GM23338 (cell line): ENCODE results near the gene FHAD1. TPM values are rescaled to one million over a fixed set of nuclear protein-coding genes. Genes with fewer than 3 reads are reported as not detected.
"Not testable (repeated sequence)": the region's sequence is repeated elsewhere in the genome, so short reads cannot be mapped to it uniquely, and the experiment has no call there.

Experiments
- ATAC-seq: fragments of 200-7000 bp; cut with Tn5 transposase; 3 replicates; pipeline ENCODE4 v1.9.1; 2020
- DNase-seq: peaks from one replicate; pipeline ENCODE4 v3.0.0-alpha.2; 2015; ENCODE audit warnings: low spot score
- H2AFZ ChIP-seq: fragments of 200-600 bp; sonication (generic); 2 replicates; pipeline ENCODE4 v1.8.0; 2016; ENCODE audit warnings: antibody characterized with exemption, mild to moderate bottlenecking, moderate library complexity
- H3F3A ChIP-seq: fragments of 200-600 bp; sonication (generic); replicated peaks from 2 replicates; pipeline ENCODE4 v1.8.0; 2017; ENCODE audit warnings: antibody characterized with exemption, mixed run types, low read depth
- H3K27ac ChIP-seq: fragments of 200-600 bp; sonication (generic); 2 replicates; pipeline ENCODE4 v1.6.1; 2016; ENCODE audit warnings: low read depth
- H3K27me3 ChIP-seq: fragments of 200-600 bp; sonication (generic); 2 replicates; pipeline ENCODE4 v1.8.0; 2016; ENCODE audit warnings: mild to moderate bottlenecking, mixed run types, moderate library complexity; ENCODE audit not compliant: insufficient read depth
- H3K36me3 ChIP-seq: fragments of 200-600 bp; sonication (generic); 2 replicates; pipeline ENCODE4 v1.8.0; 2016; ENCODE audit warnings: mild to moderate bottlenecking; ENCODE audit not compliant: insufficient read depth
- H3K4me1 ChIP-seq: fragments of 200-600 bp; sonication (generic); 2 replicates; pipeline ENCODE4 v1.8.0; 2016; ENCODE audit warnings: mild to moderate bottlenecking, moderate library complexity; ENCODE audit not compliant: insufficient read depth
- H3K4me2 ChIP-seq: fragments of 200-600 bp; sonication (generic); 2 replicates; pipeline ENCODE4 v1.7.1; 2017; ENCODE audit warnings: mixed run types
- H3K4me3 ChIP-seq: fragments of 200-600 bp; sonication (generic); 2 replicates; pipeline ENCODE4 v1.6.1; 2016; ENCODE audit warnings: mixed run types
- H3K79me2 ChIP-seq: fragments of 200-600 bp; sonication (generic); replicated peaks from 2 replicates; pipeline ENCODE4 v1.8.0; 2017; ENCODE audit warnings: mild to moderate bottlenecking; ENCODE audit not compliant: insufficient read depth
- H3K9me2 ChIP-seq: fragments of 200-600 bp; sonication (generic); 2 replicates; pipeline ENCODE4 v1.8.0; 2017; ENCODE audit not compliant: insufficient read depth
- H4K20me1 ChIP-seq: fragments of 200-600 bp; sonication (generic); replicated peaks from 2 replicates; pipeline ENCODE4 v1.8.0; 2017; ENCODE audit warnings: mild to moderate bottlenecking; ENCODE audit not compliant: insufficient read depth
- H3K27ac Mint-ChIP-seq: 2 replicates; pipeline ENCODE4 v1.8.0; 2020; ENCODE audit warnings: inconsistent platforms, mild to moderate bottlenecking, moderate library complexity, mixed read lengths
- H3K27me3 Mint-ChIP-seq: 3 replicates; pipeline ENCODE4 v1.8.0; 2022; ENCODE audit warnings: low read depth, mild to moderate bottlenecking, moderate library complexity, mixed read lengths, inconsistent platforms; ENCODE audit not compliant: insufficient read depth, poor library complexity
- H3K36me3 Mint-ChIP-seq: 3 replicates; pipeline ENCODE4 v1.8.0; 2021; ENCODE audit warnings: low read depth, mild to moderate bottlenecking, inconsistent platforms, moderate library complexity, mixed read lengths
- H3K4me1 Mint-ChIP-seq: 3 replicates; pipeline ENCODE4 v1.8.0; 2020; ENCODE audit warnings: mild to moderate bottlenecking, inconsistent platforms, mixed read lengths
- H3K4me3 Mint-ChIP-seq: 3 replicates; pipeline ENCODE4 v1.8.0; 2021; ENCODE audit warnings: moderate library complexity, mild to moderate bottlenecking, inconsistent platforms, mixed read lengths
- H3K9me3 Mint-ChIP-seq: 3 replicates; pipeline ENCODE4 v1.8.0; 2020; ENCODE audit warnings: moderate library complexity, mild to moderate bottlenecking, inconsistent platforms, mixed read lengths
- EZH2phosphoT487 ChIP-seq: fragments of 200-600 bp; sonication (generic); IDR thresholded peaks from one replicate; pipeline ENCODE4 v1.8.1; 2018; ENCODE audit warnings: antibody characterized with exemption; ENCODE audit not compliant: unreplicated experiment
- JUNB ChIP-seq: IDR thresholded peaks from one replicate; pipeline ENCODE4 v1.6.1; 2016; ENCODE audit warnings: antibody characterized with exemption; ENCODE audit not compliant: unreplicated experiment
- ZNF114 ChIP-seq: fragments of 250-450 bp; sonication (Bioruptor Pico); IDR thresholded peaks from 2 replicates; pipeline ENCODE4 v1.5.0; 2020; ENCODE audit warnings: mild to moderate bottlenecking, moderate library complexity
- ZNF462 ChIP-seq: fragments of 250-450 bp; sonication (Bioruptor Pico); IDR thresholded peaks from 2 replicates; pipeline ENCODE4 v1.5.0; 2020; ENCODE audit warnings: mild to moderate bottlenecking, moderate library complexity
- polyA plus RNA-seq: library from polyadenylated mRNA; unstranded; fragments of >200 nt; fragmentation: Nextera tagmentation; extraction: Ambion mirVana; gene quantifications from 2 replicates; pipeline ENCODE4 v1.2.1, GENCODE V29; 2016
- total RNA-seq: library from RNA; depleted of rRNA; stranded (reverse); fragments of >200 nt; shearing (Covaris generic); gene quantifications from 2 replicates; pipeline ENCODE4 v1.2.3, GENCODE V29; 2014

FHAD1 gene
- total and polyA plus RNA-seq, 2 experiments from 2014 or later, result 1.8 to 3.3 TPM

- not testable (repeated sequence) for H3K4me3 Mint-ChIP-seq, H3K27ac Mint-ChIP-seq, H3K9me3 Mint-ChIP-seq, H3K4me2 ChIP-seq, H3K27ac ChIP-seq, H2AFZ ChIP-seq, H3K4me1 ChIP-seq, H3K79me2 ChIP-seq, H4K20me1 ChIP-seq, H3F3A ChIP-seq, H3K4me1 Mint-ChIP-seq, H3K36me3 ChIP-seq, H3K9me2 ChIP-seq, H3K36me3 Mint-ChIP-seq, DNase-seq, H3K27me3 Mint-ChIP-seq, H3K4me3 ChIP-seq, H3K27me3 ChIP-seq, ATAC-seq
These were observed 51.0 kb downstream of the FHAD1 start for GRCh38 chr1:15297975-15298374.

- H3K4me1 ChIP-seq, result no peaks in the 10 kb centered on the region
- no peaks in the 10 kb centered on the region for H3F3A ChIP-seq
- H3K4me2 ChIP-seq, result no peak overlapping the region
- ATAC-seq (no peak), DNase-seq (no peak)
- no peaks in the 10 kb centered on the region for H4K20me1 ChIP-seq
- Mint-ChIP-seq H3K27me3 (peaks cover 2% of the 10 kb centered on the region), H3K36me3 (peaks cover 4% of the 10 kb centered on the region; the same call in 1 of the 3 replicates), H3K4me1 (peaks cover 2% of the 10 kb centered on the region; the same call in 1 of the 3 replicates), H3K9me3 (peaks cover 10% of the 10 kb centered on the region; the same call in 2 of the 3 replicates), H3K4me3 (no peak overlapping the region), H3K27ac (no peak overlapping the region)
- H2AFZ ChIP-seq, result no peak overlapping the region
- no peaks in the 10 kb centered on the region for H3K27me3 ChIP-seq
- no peaks in the 10 kb centered on the region for H3K9me2 ChIP-seq
- no peak for TF ChIP-seq ZNF114 (CRISPR knock-in tag)
- TF ChIP-seq JUNB, result no peak
- no peak for TF ChIP-seq EZH2phosphoT487
- TF ChIP-seq ZNF462 (CRISPR knock-in tag), result no peak
- H3K79me2 ChIP-seq, result no peaks in the 10 kb centered on the region
- H3K36me3 ChIP-seq, result no peaks in the 10 kb centered on the region; the same call in 1 of the 2 replicates
- H3K27ac ChIP-seq, result no peak overlapping the region
- H3K4me3 ChIP-seq, result no peak overlapping the region
These were observed 52.2 kb downstream of the FHAD1 start for GRCh38 chr1:15299179-15299578.
